ENCODE results near the gene CERCAM. TPM values are rescaled to one million over a fixed set of nuclear protein-coding genes. Genes with fewer than 3 reads are reported as not detected.

Gene CERCAM
- total and polyA plus RNA-seq, 2 experiments from 2014 or later, result 2.7 to 7.9 TPM

GRCh38 chr9:128428644-128429512 is 8.2 kb downstream of the CERCAM start (continued):
- TF ChIP-seq ZNF462 (CRISPR knock-in tag; IDR thresholded peaks at IDR 0.05) (no peak), REST (IDR thresholded peaks at IDR 0.05; ENCODE audit: unreplicated experiment) (no peak), CREB1 (CRISPR knock-in tag; IDR thresholded peaks at IDR 0.05; ENCODE audit: low read depth) (no peak), ZNF114 (CRISPR knock-in tag; IDR thresholded peaks at IDR 0.05) (no peak), EZH2 (IDR thresholded peaks at IDR 0.05; ENCODE audit: low read depth, unreplicated experiment) (no peak), JUNB (IDR thresholded peaks at IDR 0.05; ENCODE audit: unreplicated experiment) (no peak), EZH2phosphoT487 (IDR thresholded peaks at IDR 0.05; ENCODE audit: unreplicated experiment) (no peak), STAT1 (IDR thresholded peaks at IDR 0.05; ENCODE audit: unreplicated experiment) (no peak)
